ENCODE results near the gene MSI2. TPM values are rescaled to one million over a fixed set of nuclear protein-coding genes. Genes with fewer than 3 reads are reported as not detected.
A peak's percentile ranks its signal among the peaks of the same experiment; 100 is the strongest.

The MSI2 gene
- total and polyA plus RNA-seq, 12 donors: 25.5 to 135 (median 121) TPM

DNA sequence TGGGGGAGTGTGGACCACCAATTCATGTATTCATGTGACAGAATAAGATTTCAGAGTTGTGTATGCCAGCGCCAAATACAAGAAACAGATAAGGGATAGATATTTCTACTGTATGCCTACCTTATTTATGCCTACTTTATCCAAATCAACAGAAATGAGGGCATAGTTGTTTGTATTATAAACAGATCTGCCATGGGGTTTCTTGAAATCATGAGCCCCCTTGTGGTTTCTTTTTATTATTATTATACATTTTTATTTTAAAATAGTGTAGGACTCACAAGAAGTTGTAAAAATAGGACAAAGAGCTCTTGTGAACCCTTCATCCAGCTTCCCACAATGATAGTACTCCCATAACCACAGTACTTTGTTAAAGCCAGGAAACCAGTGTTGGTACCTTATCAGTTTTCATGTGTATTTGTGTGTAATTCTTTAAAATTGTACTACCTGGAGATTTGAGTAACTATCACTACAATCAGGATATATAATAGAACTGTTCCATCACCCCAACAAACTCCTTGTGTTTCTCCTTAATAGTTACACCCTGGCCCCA, 259.4 kb downstream of the MSI2 start:
- Histone ChIP-seq H3K4me1 (peaks cover 8 to 30% (median 27%) of the 10 kb centered on the region in 9 donors), H3K36me3 (no peaks in the 10 kb centered on the region), H3K4me3 (no peak overlapping the region), H3K27me3 (no peaks in the 10 kb centered on the region), H3K9me3 (no peaks in the 10 kb centered on the region), H3K27ac (no peak overlapping the region)
- 98 to 100% methylated on average over 1 of the region's 1 CpG for WGBS, 2 donors
- intact Hi-C loops (cut with DNase I): loop anchor here in 3 of 10 donors (10.0 kb wide), 2 partner anchors 261 to 271 kb away; partner anchors contain the start of gene MSI2 (in 1 of the 3)
- DNase-seq (no peak), ATAC-seq (no peak)
- TF ChIP-seq, protein P1, sequence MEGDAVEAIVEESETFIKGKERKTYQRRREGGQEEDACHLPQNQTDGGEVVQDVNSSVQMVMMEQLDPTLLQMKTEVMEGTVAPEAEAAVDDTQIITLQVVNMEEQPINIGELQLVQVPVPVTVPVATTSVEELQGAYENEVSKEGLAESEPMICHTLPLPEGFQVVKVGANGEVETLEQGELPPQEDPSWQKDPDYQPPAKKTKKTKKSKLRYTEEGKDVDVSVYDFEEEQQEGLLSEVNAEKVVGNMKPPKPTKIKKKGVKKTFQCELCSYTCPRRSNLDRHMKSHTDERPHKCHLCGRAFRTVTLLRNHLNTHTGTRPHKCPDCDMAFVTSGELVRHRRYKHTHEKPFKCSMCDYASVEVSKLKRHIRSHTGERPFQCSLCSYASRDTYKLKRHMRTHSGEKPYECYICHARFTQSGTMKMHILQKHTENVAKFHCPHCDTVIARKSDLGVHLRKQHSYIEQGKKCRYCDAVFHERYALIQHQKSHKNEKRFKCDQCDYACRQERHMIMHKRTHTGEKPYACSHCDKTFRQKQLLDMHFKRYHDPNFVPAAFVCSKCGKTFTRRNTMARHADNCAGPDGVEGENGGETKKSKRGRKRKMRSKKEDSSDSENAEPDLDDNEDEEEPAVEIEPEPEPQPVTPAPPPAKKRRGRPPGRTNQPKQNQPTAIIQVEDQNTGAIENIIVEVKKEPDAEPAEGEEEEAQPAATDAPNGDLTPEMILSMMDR (IDR thresholded peaks at IDR 0.05): peak in 2 of 9 donors; percentile 8 to 22

DNA sequence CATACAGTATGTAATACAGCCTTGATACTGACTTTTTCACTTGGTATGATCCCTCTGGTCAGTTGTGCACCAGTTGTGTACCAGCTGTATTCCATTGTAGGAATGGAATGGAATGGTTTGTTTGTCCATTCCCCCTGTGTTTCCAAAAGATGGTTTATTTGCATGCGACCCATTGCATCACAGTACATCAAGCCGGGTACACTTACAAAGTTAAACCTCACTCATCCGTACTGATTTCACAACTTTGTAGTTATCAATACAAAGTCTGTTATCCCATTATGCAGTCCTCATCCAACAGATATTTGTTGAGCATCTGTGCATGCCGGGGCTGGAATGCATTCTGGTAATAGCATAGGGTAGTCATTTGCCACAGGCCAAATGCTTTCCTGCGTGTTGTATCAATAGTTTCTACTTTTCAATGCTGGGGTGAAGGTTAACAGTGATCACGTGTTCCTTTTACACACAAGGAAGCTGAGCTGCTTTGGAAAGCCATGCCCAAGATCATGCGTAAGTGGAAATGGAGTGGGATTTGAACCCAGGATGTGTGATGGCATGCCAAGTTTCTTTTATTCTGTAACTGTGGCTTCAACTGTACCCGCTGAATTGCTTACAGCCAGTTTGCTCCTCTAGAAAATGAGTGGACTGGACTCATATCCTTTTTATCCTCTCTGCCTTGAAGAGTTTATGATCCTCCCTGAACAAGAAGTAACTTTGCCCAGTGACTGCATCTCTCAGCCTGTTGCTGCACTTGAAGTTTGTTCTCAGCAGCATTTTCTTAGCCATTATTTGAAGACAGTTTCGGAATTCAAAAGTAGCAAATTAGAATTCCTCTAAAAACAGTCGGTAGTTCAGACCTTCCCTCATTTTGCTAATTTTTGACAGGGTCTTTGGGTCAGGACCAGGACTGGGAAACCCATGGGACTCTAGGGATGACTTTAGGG, 260.2 kb downstream of the MSI2 start:
- Histone ChIP-seq H3K36me3 (no peaks in the 10 kb centered on the region), H3K27ac (no peak overlapping the region), H3K4me3 (no peak overlapping the region), H3K9me3 (no peaks in the 10 kb centered on the region), H3K27me3 (no peaks in the 10 kb centered on the region), H3K4me1 (peaks cover 8 to 36% (median 27%) of the 10 kb centered on the region in 9 donors)
- DNase-seq (no peak), ATAC-seq (no peak)
- intact Hi-C loops (cut with DNase I): loop anchor here in 3 of 10 donors (10.0 kb wide), 2 partner anchors 262 to 272 kb away; partner anchors contain the start of gene MSI2 (in 1 of the 3)
- WGBS, 2 donors: 90 to 94% methylated on average over 10 of the region's 10 CpGs
- TF ChIP-seq, protein P1 (IDR thresholded peaks at IDR 0.05): no peak

DNA sequence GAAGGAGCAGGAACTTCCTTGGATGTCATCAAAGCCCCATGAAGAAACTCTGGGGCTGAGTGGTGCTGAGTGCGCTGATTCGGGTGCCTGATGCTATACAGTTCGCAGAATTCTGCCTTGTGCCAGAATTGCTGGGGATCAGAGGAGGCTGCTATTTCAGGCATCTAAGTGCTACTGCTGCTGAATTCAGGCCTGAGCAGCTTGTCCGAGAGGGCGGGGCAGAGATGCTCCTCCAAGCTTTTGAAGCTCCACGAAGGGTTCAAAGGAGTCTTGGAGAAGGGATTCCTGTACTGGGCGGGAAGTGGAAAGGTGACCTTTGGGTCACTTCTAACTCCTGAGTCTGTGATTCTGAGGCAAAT, 260.9 kb downstream of the MSI2 start:
- intact Hi-C loops (cut with DNase I): loop anchor here in 3 of 10 donors (10.0 kb wide), 2 partner anchors 262 to 272 kb away; partner anchors contain the start of gene MSI2 (in 1 of the 3)
- H3K4me1 ChIP-seq: peaks cover 10 to 43% (median 27%) of the 10 kb centered on the region in 9 donors
- H3K27ac ChIP-seq: no peak overlapping the region
- WGBS, 2 donors: 43 to 55% methylated on average over 7 of the region's 7 CpGs
- TF ChIP-seq, protein P1 (IDR thresholded peaks at IDR 0.05): no peak
- H3K4me3 ChIP-seq: no peak overlapping the region
- no peaks in the 10 kb centered on the region for H3K36me3 ChIP-seq
- ATAC-seq (peak in 7 of 8 donors; percentile 25 to 73 (median 52)), DNase-seq (peak in 1 of 2 donors; percentile 22)
- no peaks in the 10 kb centered on the region for H3K27me3 ChIP-seq
- no peaks in the 10 kb centered on the region for H3K9me3 ChIP-seq
